PC-3 (cell line): ENCODE measurements around the gene TRA2B. TPM values are rescaled to one million over a fixed set of nuclear protein-coding genes. Genes with fewer than 3 reads are reported as not detected.
A peak's percentile ranks its signal among the peaks of the same experiment; 100 is the strongest.
"Not testable (repeated sequence)": the region's sequence is repeated elsewhere in the genome, so short reads cannot be mapped to it uniquely, and the experiment has no call there.

Experiments
- ATAC-seq: fragments of 200-7000 bp; cut with Tn5 transposase; 2 replicates; pipeline ENCODE4 v1.9.1; 2020; ENCODE audit warnings: mild to moderate bottlenecking, moderate library complexity
- BruUV-seq: library from RNA; stranded (reverse); fragments of 400-500 nt; replicated peaks from 2 replicates; lab custom pipeline; 2021; lab: Mats Ljungman, UMichigan
- CTCF ChIA-PET: fragments of 300-600 bp; sonication (Branson Sonifier 250); formaldehyde crosslinking; loops from one replicate; lab custom pipeline; 2022; ENCODE audit warnings: antibody characterized with exemption; lab: Charles Lee
- POLR2A ChIA-PET: fragments of 300-600 bp; sonication (Branson Sonifier 250); formaldehyde crosslinking; loops from one replicate; lab custom pipeline; 2022; ENCODE audit warnings: antibody characterized with exemption; ENCODE audit not compliant: unreplicated experiment; lab: Charles Lee
- DNase-seq: peaks from one replicate; pipeline ENCODE4 v3.0.0-alpha.2; 2015
- H2AFZ ChIP-seq: fragments of 300-600 bp; sonication (generic); 2 replicates; pipeline ENCODE4 v1.6.0; 2016; ENCODE audit warnings: antibody characterized with exemption, low read length
- H3F3A ChIP-seq: fragments of 300-600 bp; sonication (generic); one replicate; pipeline ENCODE4 v1.6.0; 2017; ENCODE audit warnings: antibody characterized with exemption, low read length, control low read depth, mild to moderate bottlenecking; ENCODE audit not compliant: unreplicated experiment
- H3K27ac ChIP-seq: fragments of 300-600 bp; sonication (generic); 2 replicates; pipeline ENCODE4 v1.5.1; 2016; ENCODE audit warnings: mild to moderate bottlenecking, low read length
- H3K27me3 ChIP-seq: fragments of 300-600 bp; sonication (generic); 2 replicates; pipeline ENCODE4 v1.6.1; 2016; ENCODE audit warnings: low read length, mixed read lengths
- H3K36me3 ChIP-seq: fragments of 300-600 bp; sonication (generic); 2 replicates; pipeline ENCODE4 v1.6.1; 2016; ENCODE audit warnings: low read depth, mixed run types, low read length, mixed read lengths
- H3K4me1 ChIP-seq: fragments of 300-600 bp; sonication (generic); 2 replicates; pipeline ENCODE4 v1.5.1; 2016; ENCODE audit warnings: low read length; ENCODE audit not compliant: insufficient read depth
- H3K4me2 ChIP-seq: fragments of 300-600 bp; sonication (generic); 2 replicates; pipeline ENCODE4 v1.6.0; 2016; ENCODE audit warnings: low read length
- H3K4me3 ChIP-seq: fragments of 300-600 bp; sonication (generic); 2 replicates; pipeline ENCODE4 v1.5.1; 2016; ENCODE audit warnings: mild to moderate bottlenecking, low read length, mixed read lengths
- H3K79me2 ChIP-seq: fragments of 300-600 bp; sonication (generic); 2 replicates; pipeline ENCODE4 v1.6.1; 2017; ENCODE audit warnings: low read length, mixed read lengths
- H3K9ac ChIP-seq: fragments of 300-600 bp; sonication (generic); 2 replicates; pipeline ENCODE4 v1.6.0; 2016; ENCODE audit warnings: mild to moderate bottlenecking, low read length
- H3K9me2 ChIP-seq: fragments of 300-600 bp; sonication (generic); replicated peaks from 2 replicates; pipeline ENCODE4 v1.6.1; 2016; ENCODE audit warnings: mixed run types, low read length, mixed read lengths
- H3K9me3 ChIP-seq: fragments of 300-600 bp; sonication (generic); 2 replicates; pipeline ENCODE4 v1.6.1; 2016; ENCODE audit warnings: low read length, mixed read lengths
- H4K20me1 ChIP-seq: fragments of 300-600 bp; sonication (generic); 2 replicates; pipeline ENCODE4 v1.6.1; 2016; ENCODE audit warnings: low read length, mixed read lengths
- CTCF ChIP-seq: fragments of 300-600 bp; sonication (generic); conservative IDR thresholded peaks from 2 replicates; pipeline ENCODE4 v1.5.1; 2017; ENCODE audit warnings: antibody characterized with exemption, low read depth, mild to moderate bottlenecking, low read length
- EZH2 ChIP-seq: fragments of 300-600 bp; sonication (generic); IDR thresholded peaks from one replicate; pipeline ENCODE4 v1.6.1; 2017; ENCODE audit warnings: antibody characterized with exemption, mild to moderate bottlenecking, low read length; ENCODE audit not compliant: unreplicated experiment
- EZH2phosphoT487 ChIP-seq: fragments of 300-600 bp; sonication (generic); IDR thresholded peaks from 2 replicates; pipeline ENCODE4 v1.6.1; 2018; ENCODE audit warnings: mild to moderate bottlenecking, antibody characterized with exemption, low read length, borderline replicate concordance
- intact Hi-C: fragments of 100-400 bp; cut with micrococcal nuclease; formaldehyde crosslinking; loops from 2 replicates; pipeline ENCODE4 v1.9.0; 2023
- total RNA-seq: library from RNA; depleted of rRNA; stranded (reverse); fragments of >200 nt; gene quantifications from 2 replicates; pipeline ENCODE4 v1.2.3, GENCODE V29; 2014

TRA2B gene
- total RNA-seq, 1 experiment from 2014 or later: 287 TPM

GRCh38 chr3:185912929-185913901 lies 24.6 kb downstream of the TRA2B start:
- Histone ChIP-seq H3K27ac (no peak overlapping the region), H4K20me1 (peaks cover 37% of the 10 kb centered on the region), H3K27me3 (no peaks in the 10 kb centered on the region), H3K4me3 (no peak overlapping the region), H3K9ac (no peak overlapping the region), H3K4me2 (no peak overlapping the region), H3K4me1 (no peaks in the 10 kb centered on the region), H3K9me2 (no peaks in the 10 kb centered on the region), H3K36me3 (peaks cover 41% of the 10 kb centered on the region), H3F3A (peaks cover 34% of the 10 kb centered on the region), H3K79me2 (peaks cover 18% of the 10 kb centered on the region; the same call in 1 of the 2 replicates), H3K9me3 (no peaks in the 10 kb centered on the region), H2AFZ (no peak overlapping the region)
- POLR2A ChIA-PET: interaction anchor here (0.8 kb wide), 1 partner anchor 1153 kb away, joined by 14 read pairs; no protein-coding TSS in a partner anchor
- ATAC-seq (no peak), DNase-seq (peak; percentile 18)
- CTCF ChIA-PET: interaction anchor here (1.2 kb wide), 1 partner anchor 253 kb away, joined by 9 read pairs; no protein-coding TSS in a partner anchor
- no peak for TF ChIP-seq CTCF
- no peak for TF ChIP-seq EZH2
- TF ChIP-seq EZH2phosphoT487: no peak
- BruUV-seq: TSS peak; percentile 1
- intact Hi-C loops: loop anchor here (5.0 kb wide), 1 partner anchor 251 kb away; no protein-coding TSS in a partner anchor

GRCh38 chr3:185912512-185912911 lies 25.3 kb downstream of the TRA2B start:
- H3K4me3 ChIP-seq: no peak overlapping the region
- no peaks in the 10 kb centered on the region for H3K9me3 ChIP-seq
- DNase-seq (no peak), ATAC-seq (no peak)
- H3K27ac ChIP-seq: no peak overlapping the region
- H3F3A ChIP-seq: peaks cover 32% of the 10 kb centered on the region
- ChIA-PET POLR2A (interaction anchor here (0.6 to 0.8 kb wide), 2 partner anchors 67 to 1152 kb away, joined by 13 to 14 read pairs; no protein-coding TSS in a partner anchor), CTCF (interaction anchor here (0.7 to 1.2 kb wide), 3 partner anchors 252 to 571 kb away, joined by 3 to 9 read pairs (median 4); no protein-coding TSS in a partner anchor)
- BruUV-seq: no TSS peak
- peaks cover 30% of the 10 kb centered on the region for H4K20me1 ChIP-seq
- no peaks in the 10 kb centered on the region for H3K27me3 ChIP-seq
- no peak overlapping the region for H3K9ac ChIP-seq
- peaks cover 34% of the 10 kb centered on the region for H3K36me3 ChIP-seq
- no peak for TF ChIP-seq EZH2
- no peak for TF ChIP-seq CTCF
- TF ChIP-seq EZH2phosphoT487: no peak
- no peaks in the 10 kb centered on the region for H3K4me1 ChIP-seq
- intact Hi-C loops: loop anchor here (5.0 kb wide), 1 partner anchor 250 kb away; no protein-coding TSS in a partner anchor
- H2AFZ ChIP-seq: no peak overlapping the region
- H3K4me2 ChIP-seq: no peak overlapping the region
- H3K79me2 ChIP-seq: peaks cover 11% of the 10 kb centered on the region; the same call in 1 of the 2 replicates
- H3K9me2 ChIP-seq: no peaks in the 10 kb centered on the region

GRCh38 chr3:185911076-185911448 lies 26.8 kb downstream of the TRA2B start:
- H3K9me2 ChIP-seq, H3K4me3 ChIP-seq, H3K4me1 ChIP-seq, H3K27me3 ChIP-seq, H3K9me3 ChIP-seq, H3K79me2 ChIP-seq, H2AFZ ChIP-seq, H3K9ac ChIP-seq, CTCF ChIA-PET, H3K4me2 ChIP-seq, POLR2A ChIA-PET, H3K27ac ChIP-seq, DNase-seq: not testable (repeated sequence)
- peak; percentile 2 for ATAC-seq
- Histone ChIP-seq H3K36me3 (peaks cover 20% of the 10 kb centered on the region), H3F3A (peaks cover 23% of the 10 kb centered on the region), H4K20me1 (peaks cover 16% of the 10 kb centered on the region)
- TSS peak; percentile 4 for BruUV-seq
- intact Hi-C loops: loop anchor here (5.0 kb wide), 1 partner anchor 249 kb away; no protein-coding TSS in a partner anchor

GRCh38 chr3:185910322-185911075 lies 27.3 kb downstream of the TRA2B start:
- H3K4me2 ChIP-seq, H3K27ac ChIP-seq, POLR2A ChIA-PET, H3K79me2 ChIP-seq, H3K9ac ChIP-seq, H3K27me3 ChIP-seq, CTCF ChIA-PET, H3K4me1 ChIP-seq, BruUV-seq, DNase-seq, H4K20me1 ChIP-seq, H3K4me3 ChIP-seq, H3K9me2 ChIP-seq, H2AFZ ChIP-seq, H3K9me3 ChIP-seq: not testable (repeated sequence)
- intact Hi-C loops: loop anchor here (5.0 kb wide), 1 partner anchor 248 kb away; no protein-coding TSS in a partner anchor
- peak; percentile 7 for ATAC-seq
- peaks cover 22% of the 10 kb centered on the region for H3F3A ChIP-seq
- H3K36me3 ChIP-seq: peaks cover 14% of the 10 kb centered on the region
